Chondrocyte (in vitro differentiated cells): ENCODE data around the gene LCN12. TPM values are rescaled to one million over a fixed set of nuclear protein-coding genes. Genes with fewer than 3 reads are reported as not detected.

Source experiments
- DNase-seq: peaks from one replicate; pipeline ENCODE4 v3.0.0; 2021; ENCODE audit warnings: mixed read lengths, low spot score
- H3K27ac Mint-ChIP-seq: one replicate; pipeline ENCODE4 v1.8.0; 2021; ENCODE audit warnings: mild to moderate bottlenecking, moderate library complexity, mixed read lengths; ENCODE audit not compliant: unreplicated experiment
- H3K27me3 Mint-ChIP-seq: 2 replicates; pipeline ENCODE4 v1.8.0; 2021; ENCODE audit warnings: low read depth, mixed read lengths
- H3K36me3 Mint-ChIP-seq: 2 replicates; pipeline ENCODE4 v1.8.0; 2021; ENCODE audit warnings: low read depth, mixed read lengths
- H3K4me1 Mint-ChIP-seq: 2 replicates; pipeline ENCODE4 v1.8.0; 2021; ENCODE audit warnings: low read depth, mild to moderate bottlenecking, mixed read lengths
- H3K4me3 Mint-ChIP-seq: one replicate; pipeline ENCODE4 v1.8.0; 2021; ENCODE audit warnings: mild to moderate bottlenecking, moderate library complexity, mixed read lengths; ENCODE audit not compliant: unreplicated experiment
- H3K9me3 Mint-ChIP-seq: 2 replicates; pipeline ENCODE4 v1.8.0; 2021; ENCODE audit warnings: low read depth, mixed read lengths
- CTCF ChIP-seq: fragments of 200-600 bp; sonication (generic); IDR thresholded peaks from 2 replicates; pipeline ENCODE4 v1.5.0; 2021; ENCODE audit warnings: antibody characterized with exemption, mild to moderate bottlenecking, moderate library complexity
- total RNA-seq: library from RNA; stranded (reverse); gene quantifications from 3 replicates; pipeline ENCODE4 v1.2.1, GENCODE V29; 2021

LCN12 gene
- total RNA-seq, 1 donor from 2014 or later = 0.60 TPM

DNA sequence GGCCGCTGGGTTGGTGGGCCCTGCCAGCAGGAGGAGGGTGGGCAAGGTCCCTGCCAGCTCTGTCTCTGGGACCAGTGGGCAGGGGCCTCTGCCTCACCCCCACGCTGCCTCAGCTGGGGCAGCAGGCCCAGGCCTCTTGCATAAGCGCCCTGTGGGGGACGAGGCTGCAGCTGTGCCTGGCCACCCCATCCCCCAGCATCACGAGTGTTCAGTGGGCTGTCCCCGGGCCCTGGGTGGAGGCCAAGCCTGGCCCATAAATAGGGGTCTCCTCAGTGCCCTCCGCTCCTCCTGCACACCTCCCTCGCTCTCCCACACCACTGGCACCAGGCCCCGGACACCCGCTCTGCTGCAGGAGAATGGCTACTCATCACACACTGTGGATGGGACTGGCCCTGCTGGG, 25.1 kb downstream of the LCN12 start, which contains the start of gene PTGDS:
TSS of gene PTGDS (plus strand) at position 282 of the 400 bp plus-strand sequence. CDS start at position 357, 75 bp downstream.
- no peak for TF ChIP-seq CTCF
- Mint-ChIP-seq H3K27me3 (no peaks in the 10 kb centered on the region), H3K27ac (no peak within 1 kb of the TSS), H3K9me3 (no peaks in the 10 kb centered on the region), H3K4me1 (peaks cover 15% of the 10 kb centered on the region), H3K4me3 (peak within 1 kb of the TSS; percentile 68), H3K36me3 (no peaks in the 10 kb centered on the region)
- no peak for DNase-seq

GRCh38 chr9:136977649-136978072, 25.6 kb downstream of the LCN12 start:
- H3K4me3 Mint-ChIP-seq = peak overlapping the region; percentile 68
- no peak for DNase-seq
- TF ChIP-seq CTCF = no peak
- no peak overlapping the region for H3K27ac Mint-ChIP-seq
- H3K36me3 Mint-ChIP-seq = no peaks in the 10 kb centered on the region
- no peaks in the 10 kb centered on the region for H3K9me3 Mint-ChIP-seq
- peaks cover 15% of the 10 kb centered on the region for H3K4me1 Mint-ChIP-seq
- no peaks in the 10 kb centered on the region for H3K27me3 Mint-ChIP-seq

DNA sequence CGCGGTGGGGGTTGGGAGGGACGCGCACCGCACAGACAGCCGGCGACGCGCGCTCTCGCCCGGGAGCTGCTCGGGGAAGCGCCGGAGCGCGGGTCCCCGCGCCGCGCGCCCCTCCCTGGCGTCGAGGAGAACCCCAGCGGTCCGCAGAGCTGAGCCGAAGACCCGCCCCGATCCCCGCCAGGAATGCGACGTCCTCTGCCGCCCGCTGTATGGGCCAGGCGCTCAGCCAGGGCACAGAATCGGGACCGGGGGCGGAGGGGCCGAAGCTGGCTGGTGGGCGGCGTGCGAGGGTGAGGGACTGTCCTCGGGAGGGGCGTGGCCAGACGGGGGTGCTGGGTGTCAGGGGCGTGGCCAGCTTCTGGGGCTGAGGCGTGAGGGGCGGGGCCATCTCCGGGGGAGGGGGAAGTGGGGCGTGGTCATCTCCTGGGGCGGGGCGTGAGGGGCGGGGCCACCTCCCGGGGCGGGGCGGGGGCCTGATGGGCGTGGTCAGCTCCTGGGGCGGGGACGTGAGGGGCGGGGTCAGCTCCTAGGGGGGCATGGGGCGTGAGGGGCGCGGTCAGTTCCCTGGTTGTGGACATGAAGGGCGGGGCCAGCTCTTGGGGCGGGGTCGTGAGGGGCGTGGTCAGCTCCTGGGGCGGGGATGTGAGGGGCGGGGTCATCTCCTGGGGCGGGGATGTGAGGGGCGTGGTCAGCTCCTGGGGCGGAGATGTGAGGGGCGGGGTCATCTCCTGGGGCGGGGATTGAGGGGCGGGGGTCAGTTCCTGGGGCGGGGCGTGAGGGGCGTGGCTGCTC, 26.2 kb downstream of the LCN12 start:
- Mint-ChIP-seq H3K4me1 (peaks cover 15% of the 10 kb centered on the region), H3K9me3 (no peaks in the 10 kb centered on the region), H3K27ac (no peak overlapping the region), H3K27me3 (no peaks in the 10 kb centered on the region), H3K4me3 (peak overlapping the region; percentile 68), H3K36me3 (no peaks in the 10 kb centered on the region)
- DNase-seq = no peak
- TF ChIP-seq CTCF = peak; percentile 8

- H3K27me3 Mint-ChIP-seq = no peaks in the 10 kb centered on the region
- DNase-seq = no peak
- no peak overlapping the region for H3K27ac Mint-ChIP-seq
- no peak overlapping the region for H3K4me3 Mint-ChIP-seq
- no peaks in the 10 kb centered on the region for H3K36me3 Mint-ChIP-seq
- H3K4me1 Mint-ChIP-seq = peaks cover 15% of the 10 kb centered on the region
- TF ChIP-seq CTCF = no peak
- H3K9me3 Mint-ChIP-seq = no peaks in the 10 kb centered on the region
Measured at GRCh38 chr9:136978865-136979544, 26.9 kb downstream of the LCN12 start.

DNA sequence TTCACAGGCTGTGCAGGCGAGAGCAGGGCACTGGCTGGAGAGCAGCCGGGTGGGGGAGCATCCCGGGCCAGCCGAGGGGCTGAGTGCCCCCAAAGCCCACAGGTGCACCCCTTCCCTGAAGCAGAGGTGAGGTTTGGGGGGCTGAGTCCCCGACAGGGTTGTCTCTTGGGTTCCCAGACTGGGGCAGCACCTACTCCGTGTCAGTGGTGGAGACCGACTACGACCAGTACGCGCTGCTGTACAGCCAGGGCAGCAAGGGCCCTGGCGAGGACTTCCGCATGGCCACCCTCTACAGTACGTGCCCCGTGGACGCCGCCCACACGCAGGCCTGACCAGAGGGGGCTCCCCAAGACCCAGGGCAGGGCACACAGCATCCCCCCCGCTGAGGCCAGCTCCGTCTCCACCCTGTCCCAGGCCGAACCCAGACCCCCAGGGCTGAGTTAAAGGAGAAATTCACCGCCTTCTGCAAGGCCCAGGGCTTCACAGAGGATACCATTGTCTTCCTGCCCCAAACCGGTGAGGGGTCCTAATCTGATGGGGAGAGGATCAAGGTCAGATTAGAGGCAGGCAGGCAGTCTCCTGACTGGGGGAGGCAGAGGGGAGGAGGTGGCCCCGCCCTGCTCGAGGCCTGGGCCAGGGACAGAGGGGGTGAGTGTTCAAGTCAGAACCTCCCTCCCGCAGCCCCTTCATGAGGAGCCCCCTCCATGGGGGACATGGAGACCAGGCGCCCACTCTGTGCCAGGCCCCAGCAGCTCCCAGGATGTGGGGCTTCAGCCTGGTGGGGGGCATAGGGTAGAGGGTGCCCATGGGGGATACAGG, 27.9 kb downstream of the LCN12 start:
- Mint-ChIP-seq H3K27ac (no peak overlapping the region), H3K36me3 (no peaks in the 10 kb centered on the region), H3K4me1 (peaks cover 15% of the 10 kb centered on the region), H3K4me3 (no peak overlapping the region), H3K9me3 (no peaks in the 10 kb centered on the region), H3K27me3 (no peaks in the 10 kb centered on the region)
- no peak for DNase-seq
- TF ChIP-seq CTCF = no peak
